Tibial artery (tissue), 4 donors: Measurements from ENCODE around the gene MCRIP1.

Source experiments
- DNase-seq, 2 donors: peaks; one replicate each; pipeline ENCODE4 v3.0.0-alpha.2; 2019
- H3K27ac ChIP-seq, 2 donors: fragments of 200-600 bp; sonication (generic) in 1 of 2; 1 replicate in 1 of 2; 2 replicates in 1 of 2; pipeline ENCODE4 v1.5.1; 2018 to 2019; ENCODE audit warnings: mild to moderate bottlenecking in 1 of 2
- H3K27me3 ChIP-seq, 2 donors: fragments of 200-600 bp; sonication (generic) in 1 of 2; one replicate each; pipeline versions ENCODE4 v1.5.1 to v1.6.0; 2016 to 2019
- H3K36me3 ChIP-seq, 3 donors: fragments of 200-600 bp; sonication (generic) in 2 of 3; one replicate each; pipeline ENCODE4 v1.5.1; 2016 to 2019; ENCODE audit warnings: mild to moderate bottlenecking in 2 of 3
- H3K4me1 ChIP-seq, 4 donors: fragments of 200-600 bp; sonication (generic) in 2 of 4; 1 replicate in 3 of 4; 2 replicates in 1 of 4; pipeline ENCODE4 v1.5.1; 2016 to 2019
- H3K4me3 ChIP-seq, 2 donors: fragments of 200-600 bp; sonication (generic) in 1 of 2; 1 replicate in 1 of 2; 2 replicates in 1 of 2; pipeline ENCODE4 v1.5.1; 2018 to 2019; ENCODE audit warnings: mild to moderate bottlenecking in 2 of 2
- H3K9me3 ChIP-seq, 3 donors: fragments of 200-600 bp; sonication (generic) in 1 of 3; one replicate each; pipeline ENCODE4 v1.5.1; 2016 to 2019
- intact Hi-C: fragments of 100-400 bp; cut with DNase I; formaldehyde crosslinking; loops from one replicate; pipeline ENCODE4 v1.15.0; 2023; ENCODE audit warnings: low total_unique reads
- TF ChIP-seq, protein P1 (sequence below), 2 experiments: fragments of 200-600 bp in 1 of 2; fragments of 450-650 bp in 1 of 2; IDR thresholded peaks; one replicate each; pipeline ENCODE4 v1.5.1; 2017 to 2019; ENCODE audit warnings: antibody characterized with exemption in 2 of 2, mild to moderate bottlenecking in 1 of 2, moderate library complexity in 1 of 2

Gene MCRIP1

DNA sequence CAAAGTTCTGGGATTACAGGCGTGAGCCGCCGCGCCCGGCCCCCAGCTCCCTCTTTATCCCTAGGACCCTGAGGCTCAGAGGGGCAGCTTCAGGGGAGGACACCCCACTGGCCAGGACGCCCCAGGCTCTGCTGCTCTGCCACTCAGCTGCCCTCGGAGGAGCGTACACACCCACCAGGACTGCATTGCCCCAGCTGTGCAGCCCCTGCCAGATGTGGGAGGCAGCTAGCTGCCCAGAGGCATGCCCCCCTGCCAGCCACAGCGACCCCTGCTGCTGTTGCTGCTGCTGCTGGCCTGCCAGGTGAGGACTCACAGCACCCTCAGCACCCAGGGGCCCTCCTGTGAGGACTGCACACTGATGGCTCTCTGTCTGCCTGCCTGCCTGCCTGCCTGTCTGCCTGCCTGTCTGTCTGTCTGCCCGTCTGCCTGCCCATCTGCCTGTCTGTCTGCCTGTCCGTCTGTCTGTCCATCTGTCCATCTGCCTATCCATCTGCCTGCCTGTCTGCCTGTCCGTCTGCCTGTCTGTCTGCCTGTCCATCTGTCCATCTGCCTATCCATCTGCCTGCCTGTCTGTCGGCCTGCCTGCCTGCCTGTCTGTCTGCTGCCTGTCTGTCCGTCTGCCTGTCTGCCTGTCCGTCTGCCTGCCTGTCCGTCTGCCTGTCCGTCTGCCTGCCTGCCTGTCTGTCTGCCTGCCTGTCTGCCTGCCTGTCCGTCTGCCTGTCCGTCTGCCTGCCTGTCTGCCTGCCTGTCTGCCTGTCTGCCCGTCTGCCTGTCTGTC is 24.1 kb downstream of the MCRIP1 start:
- Histone ChIP-seq H3K27me3 (peaks cover 0 to 94% of the 10 kb centered on the region in 2 donors), H3K36me3 (no peaks in the 10 kb centered on the region), H3K9me3 (no peaks in the 10 kb centered on the region), H3K27ac (no peak overlapping the region), H3K4me1 (peaks cover 0 to 13% (median 10%) of the 10 kb centered on the region in 4 donors), H3K4me3 (no peak overlapping the region)
- intact Hi-C loops = no loop called here
- TF ChIP-seq, protein P1, sequence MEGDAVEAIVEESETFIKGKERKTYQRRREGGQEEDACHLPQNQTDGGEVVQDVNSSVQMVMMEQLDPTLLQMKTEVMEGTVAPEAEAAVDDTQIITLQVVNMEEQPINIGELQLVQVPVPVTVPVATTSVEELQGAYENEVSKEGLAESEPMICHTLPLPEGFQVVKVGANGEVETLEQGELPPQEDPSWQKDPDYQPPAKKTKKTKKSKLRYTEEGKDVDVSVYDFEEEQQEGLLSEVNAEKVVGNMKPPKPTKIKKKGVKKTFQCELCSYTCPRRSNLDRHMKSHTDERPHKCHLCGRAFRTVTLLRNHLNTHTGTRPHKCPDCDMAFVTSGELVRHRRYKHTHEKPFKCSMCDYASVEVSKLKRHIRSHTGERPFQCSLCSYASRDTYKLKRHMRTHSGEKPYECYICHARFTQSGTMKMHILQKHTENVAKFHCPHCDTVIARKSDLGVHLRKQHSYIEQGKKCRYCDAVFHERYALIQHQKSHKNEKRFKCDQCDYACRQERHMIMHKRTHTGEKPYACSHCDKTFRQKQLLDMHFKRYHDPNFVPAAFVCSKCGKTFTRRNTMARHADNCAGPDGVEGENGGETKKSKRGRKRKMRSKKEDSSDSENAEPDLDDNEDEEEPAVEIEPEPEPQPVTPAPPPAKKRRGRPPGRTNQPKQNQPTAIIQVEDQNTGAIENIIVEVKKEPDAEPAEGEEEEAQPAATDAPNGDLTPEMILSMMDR (IDR thresholded peaks at IDR 0.05) = no peak
- DNase-seq = no peak

DNA sequence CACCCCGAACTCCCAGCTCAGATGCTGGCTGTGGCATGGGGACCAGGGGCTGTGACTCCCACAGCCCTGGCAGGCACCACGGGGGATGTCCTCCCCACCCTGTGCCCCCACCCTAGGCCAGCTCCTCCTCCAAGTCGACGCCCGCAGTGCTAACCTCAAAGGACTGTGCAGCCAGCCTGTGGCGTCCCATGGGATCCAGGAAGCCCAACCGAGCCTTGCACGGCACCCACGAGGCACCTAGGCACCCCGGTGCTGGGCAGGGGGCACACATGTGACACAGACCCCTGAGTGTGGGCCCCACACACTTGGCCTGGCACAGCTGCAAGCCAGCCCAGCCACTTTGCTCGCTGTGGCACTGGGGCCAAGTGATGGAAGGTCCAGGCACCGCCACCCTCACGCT is 25.3 kb downstream of the MCRIP1 start:
- Histone ChIP-seq H3K36me3 (no peaks in the 10 kb centered on the region), H3K27me3 (peaks cover 0 to 94% of the 10 kb centered on the region in 2 donors), H3K4me3 (no peak overlapping the region), H3K4me1 (peaks cover 0 to 22% (median 17%) of the 10 kb centered on the region in 4 donors), H3K27ac (no peak overlapping the region), H3K9me3 (no peaks in the 10 kb centered on the region)
- TF ChIP-seq, protein P1 (IDR thresholded peaks at IDR 0.05) = no peak
- intact Hi-C loops = no loop called here
- no peak for DNase-seq

DNA sequence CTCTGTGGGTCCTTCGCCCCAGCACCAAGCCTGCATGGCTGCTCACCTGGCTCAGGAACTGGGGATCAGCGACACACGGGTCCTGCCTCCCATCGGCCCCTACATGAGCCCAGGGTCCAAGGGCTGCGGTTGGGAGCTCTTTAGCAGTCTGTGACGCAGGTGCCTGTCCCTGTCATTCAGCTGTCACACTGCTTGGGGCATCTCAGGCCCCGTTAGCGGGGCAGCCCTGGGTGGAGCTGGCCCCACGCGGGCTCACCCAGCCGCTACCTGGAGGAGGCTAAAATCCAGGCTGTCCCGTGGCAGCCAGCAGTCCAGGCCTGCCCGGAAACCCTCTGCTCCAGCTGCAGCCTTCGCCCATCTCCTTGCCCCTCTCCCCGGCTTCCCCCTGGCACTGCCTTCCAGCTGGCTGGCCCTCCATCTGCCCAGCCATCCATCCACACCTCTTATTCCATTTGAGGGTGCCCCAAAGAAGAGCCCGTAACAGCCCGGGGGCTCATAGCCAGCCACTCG is 25.8 kb downstream of the MCRIP1 start:
- Histone ChIP-seq H3K36me3 (no peaks in the 10 kb centered on the region), H3K27ac (no peak overlapping the region), H3K4me1 (peaks cover 0 to 22% (median 17%) of the 10 kb centered on the region in 4 donors), H3K27me3 (peaks cover 0 to 94% of the 10 kb centered on the region in 2 donors), H3K9me3 (no peaks in the 10 kb centered on the region), H3K4me3 (no peak overlapping the region)
- DNase-seq = no peak
- TF ChIP-seq, protein P1 (IDR thresholded peaks at IDR 0.05) = no peak
- intact Hi-C loops = no loop called here

DNA sequence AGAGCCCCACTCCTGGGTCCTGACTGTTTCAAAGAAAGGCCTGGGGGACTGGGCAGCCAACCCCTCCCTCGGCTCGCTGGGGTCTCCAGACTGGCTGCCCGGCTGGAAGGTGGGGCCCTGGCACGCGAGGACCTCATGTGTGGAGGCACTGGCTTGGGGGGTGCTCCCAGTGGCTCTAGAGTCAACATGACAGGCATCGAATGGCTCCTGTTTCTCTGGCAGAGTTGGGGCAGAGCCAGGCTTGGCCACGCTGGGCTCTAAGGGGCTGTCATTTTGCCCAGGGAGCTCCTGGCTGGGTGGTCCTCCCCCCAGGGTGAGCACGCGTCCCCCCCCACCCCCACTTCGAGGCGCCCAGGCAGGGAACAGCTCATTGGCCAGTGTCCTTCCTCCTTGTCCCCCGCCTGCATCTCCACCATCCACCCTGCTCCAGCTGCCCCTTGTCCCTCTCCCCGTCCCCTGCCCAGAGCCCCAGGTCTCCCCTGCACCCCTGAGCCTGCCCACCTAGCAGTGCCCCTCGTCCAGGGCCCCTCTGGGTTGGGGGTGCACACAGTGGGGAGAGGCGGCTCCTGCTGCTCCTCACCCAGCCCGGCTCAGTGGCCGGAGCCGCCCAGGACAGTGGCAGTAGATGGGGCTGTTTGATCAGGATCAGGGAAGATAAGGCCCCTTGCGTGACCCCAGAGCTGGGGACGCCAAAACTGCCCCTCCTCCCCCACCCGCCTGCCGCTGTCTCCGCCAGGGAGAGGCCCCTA is 26.5 kb downstream of the MCRIP1 start:
- H3K4me1 ChIP-seq = peaks cover 0 to 22% (median 17%) of the 10 kb centered on the region in 4 donors
- DNase-seq = no peak
- no peak overlapping the region for H3K4me3 ChIP-seq
- H3K9me3 ChIP-seq = no peaks in the 10 kb centered on the region
- H3K27ac ChIP-seq = no peak overlapping the region
- TF ChIP-seq, protein P1 (IDR thresholded peaks at IDR 0.05) = no peak
- H3K27me3 ChIP-seq = peaks cover 0 to 94% of the 10 kb centered on the region in 2 donors
- no peaks in the 10 kb centered on the region for H3K36me3 ChIP-seq
- intact Hi-C loops = no loop called here

DNA sequence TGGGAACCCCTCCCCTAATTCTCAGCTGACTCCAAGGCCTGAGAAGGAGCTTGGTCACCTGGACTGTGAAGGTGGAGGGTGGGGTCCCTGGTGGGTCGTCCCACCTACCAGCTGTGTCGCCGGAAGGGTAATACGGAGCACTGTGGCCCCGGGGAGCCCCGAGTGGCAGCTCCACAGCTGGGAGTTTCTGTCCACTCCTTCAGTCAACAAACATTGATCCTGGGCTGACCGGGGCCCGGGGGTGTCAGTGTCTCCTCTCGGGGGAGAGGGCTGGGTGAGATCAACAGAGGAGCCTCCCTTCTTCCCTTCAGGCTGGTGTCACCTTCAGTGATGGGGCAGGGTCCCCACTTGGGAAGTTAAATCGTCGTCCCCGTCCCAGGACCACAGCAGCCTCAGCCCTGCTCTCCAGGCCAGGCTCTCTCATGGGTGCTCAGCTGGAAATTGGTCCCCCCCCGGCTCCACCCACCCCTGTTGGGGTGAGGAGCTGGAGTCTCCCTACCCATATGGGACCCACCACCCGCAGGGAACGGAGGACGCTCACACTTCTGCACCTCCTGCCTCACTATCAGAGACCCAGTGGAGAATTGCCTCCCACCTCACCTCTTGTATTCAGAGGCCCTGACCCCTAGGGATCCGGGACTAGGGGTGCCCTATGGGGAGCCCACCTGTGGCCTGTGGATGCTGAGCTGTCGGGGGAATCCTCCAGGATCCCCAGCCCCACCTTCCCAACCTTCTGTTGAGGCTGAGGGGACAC is 27.2 kb downstream of the MCRIP1 start:
- Histone ChIP-seq H3K4me1 (peaks cover 0 to 22% (median 17%) of the 10 kb centered on the region in 4 donors), H3K4me3 (no peak overlapping the region), H3K36me3 (no peaks in the 10 kb centered on the region), H3K27ac (no peak overlapping the region), H3K9me3 (no peaks in the 10 kb centered on the region), H3K27me3 (peaks cover 0 to 94% of the 10 kb centered on the region in 2 donors)
- no peak for DNase-seq
- intact Hi-C loops = no loop called here
- TF ChIP-seq, protein P1 (IDR thresholded peaks at IDR 0.05) = no peak
